Thyroid gland (tissue), 4 donors: ENCODE measurements around the gene HOXC9. TPM values are rescaled to one million over a fixed set of nuclear protein-coding genes. Genes with fewer than 3 reads are reported as not detected.

ENCODE experiments used
- DNase-seq, 2 donors: peaks; one replicate each; pipeline ENCODE4 v3.0.0-alpha.2; 2019
- H3K27ac ChIP-seq, 3 donors: fragments of 200-600 bp; sonication (generic); 1 replicate in 2 of 3; 2 replicates in 1 of 3; pipeline ENCODE4 v1.5.1; 2016 to 2019; ENCODE audit warnings: mild to moderate bottlenecking in 1 of 3, moderate library complexity in 1 of 3
- H3K27me3 ChIP-seq: fragments of 200-600 bp; sonication (generic); one replicate; pipeline ENCODE4 v1.5.1; 2019
- H3K36me3 ChIP-seq, 2 donors: fragments of 200-600 bp; sonication (generic); one replicate each; pipeline ENCODE4 v1.5.1; 2016 to 2019
- H3K4me1 ChIP-seq, 2 donors: fragments of 200-600 bp; sonication (generic); one replicate each; pipeline ENCODE4 v1.5.1; 2017 to 2019
- H3K4me3 ChIP-seq, 3 donors: fragments of 200-600 bp; sonication (generic); replicated peaks in 1 of 3; 1 replicate in 2 of 3; 2 replicates in 1 of 3; pipeline ENCODE4 v1.5.1; 2016; ENCODE audit warnings: mild to moderate bottlenecking in 1 of 3
- H3K9me3 ChIP-seq: fragments of 200-600 bp; sonication (generic); one replicate; pipeline ENCODE4 v1.5.1; 2017
- CTCF ChIP-seq, 6 experiments: fragments of 200-600 bp in 3 of 6; fragments of 450-650 bp in 3 of 6; sonication (generic) in 3 of 6; IDR thresholded peaks; one replicate each; pipeline ENCODE4 v1.5.1; 2016 to 2019; ENCODE audit warnings: antibody characterized with exemption in 6 of 6, mild to moderate bottlenecking in 2 of 6, inconsistent platforms in 1 of 6, moderate library complexity in 1 of 6
- POLR2A ChIP-seq, 2 donors: fragments of 450-650 bp; IDR thresholded peaks; one replicate each; pipeline ENCODE4 v1.6.1; 2017; ENCODE audit warnings: antibody characterized with exemption in 2 of 2, mild to moderate bottlenecking in 2 of 2, moderate library complexity in 1 of 2
- WGBS, 2 donors: methylation state at CpG; one replicate each; pipeline ENCODE4 v1.1.5; 2017; 5-methylcytosine and 5-hydroxymethylcytosine counted together
- intact Hi-C: fragments of 100-400 bp; cut with DNase I; formaldehyde crosslinking; loops from one replicate; pipeline ENCODE4 v1.15.1; 2023
- total RNA-seq, 4 donors: library from RNA; depleted of rRNA; stranded (reverse); fragments of >200 nt; gene quantifications; one replicate each; pipeline ENCODE4 v1.2.3, GENCODE V29; 2016

Gene HOXC9
- total RNA-seq, 4 donors from 2014 or later = 0.22 to 0.27 TPM; not detected in 2

DNA sequence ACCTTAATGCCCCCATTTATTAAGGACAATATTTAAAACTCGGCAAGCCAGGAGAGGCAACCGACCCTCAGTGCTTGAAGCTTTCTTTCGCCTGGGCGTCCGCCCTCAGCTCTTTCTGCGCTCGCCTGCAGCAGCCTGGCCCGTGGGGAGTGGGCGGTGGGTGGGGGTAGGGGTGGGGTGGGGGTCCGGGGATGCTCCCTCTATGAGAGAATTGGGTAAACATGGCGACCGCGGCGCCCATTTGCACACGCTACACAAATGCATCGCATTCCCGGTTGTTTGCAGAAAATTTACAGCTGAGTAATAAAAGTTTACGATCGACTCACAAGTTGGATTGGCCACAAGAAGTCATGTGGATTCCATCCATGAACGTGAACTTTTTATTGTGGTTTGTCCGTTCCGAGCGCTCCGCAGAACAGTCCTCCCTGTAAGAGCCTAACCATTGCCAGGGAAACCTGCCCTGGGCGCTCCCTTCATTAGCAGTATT, 16.6 kb downstream of the HOXC9 start:
- no peak overlapping the region for H3K4me3 ChIP-seq
- intact Hi-C loops = no loop called here
- H3K27ac ChIP-seq = no peak overlapping the region
- no peaks in the 10 kb centered on the region for H3K9me3 ChIP-seq
- H3K27me3 ChIP-seq = peaks cover 79% of the 10 kb centered on the region
- peaks cover 6 to 31% of the 10 kb centered on the region in 2 donors for H3K4me1 ChIP-seq
- H3K36me3 ChIP-seq = no peaks in the 10 kb centered on the region
- 5 to 8% methylated on average over 24 to 25 of the region's 25 CpGs for WGBS, 2 donors
- TF ChIP-seq POLR2A (IDR thresholded peaks at IDR 0.05) (no peak), CTCF (IDR thresholded peaks at IDR 0.05) (no peak)
- no peak for DNase-seq

- WGBS, 2 donors = 3 to 5% methylated on average over 24 of the region's 24 CpGs
- DNase-seq = no peak
- intact Hi-C loops = no loop called here
- Histone ChIP-seq H3K9me3 (no peaks in the 10 kb centered on the region), H3K27me3 (peaks cover 77% of the 10 kb centered on the region), H3K36me3 (no peaks in the 10 kb centered on the region), H3K27ac (no peak overlapping the region), H3K4me1 (peaks cover 6 to 31% of the 10 kb centered on the region in 2 donors), H3K4me3 (peak overlapping the region in 1 of 3 donors; percentile 20)
- TF ChIP-seq CTCF (IDR thresholded peaks at IDR 0.05) (no peak), POLR2A (IDR thresholded peaks at IDR 0.05) (no peak)
Observed at GRCh38 chr12:54017027-54017788, 17.2 kb downstream of the HOXC9 start.

DNA sequence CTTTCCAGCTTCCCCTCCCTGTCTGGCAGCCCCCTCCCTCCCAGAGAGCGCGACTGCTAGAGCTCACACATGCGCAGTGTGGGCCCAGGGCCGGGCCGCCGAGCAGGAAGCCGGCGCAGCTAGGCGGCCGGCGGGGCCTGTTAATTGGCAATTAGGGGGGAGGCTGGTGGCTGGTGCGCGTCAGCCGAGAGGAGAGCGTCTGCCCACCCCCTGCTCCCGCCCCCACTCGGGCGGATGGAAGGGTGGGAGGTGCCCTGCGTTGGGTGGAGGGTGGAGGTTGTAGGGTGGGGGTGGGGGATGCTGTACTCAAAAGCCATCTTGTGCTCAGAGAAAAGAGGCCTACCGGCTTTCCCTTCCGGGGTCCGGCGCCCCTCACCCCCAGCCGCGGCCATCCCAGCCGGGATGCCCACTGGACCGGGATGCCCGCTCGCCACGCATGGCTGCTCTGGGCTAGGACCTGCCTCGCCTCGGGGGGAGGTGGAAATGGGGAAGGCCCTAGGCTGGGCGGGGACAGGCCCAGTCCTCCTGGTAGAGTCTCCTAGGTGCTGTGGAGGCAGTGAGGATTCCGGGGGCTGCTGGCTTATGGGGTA, 18.0 kb downstream of the HOXC9 start:
- intact Hi-C loops = no loop called here
- no peak for TF ChIP-seq CTCF (IDR thresholded peaks at IDR 0.05)
- no peak for TF ChIP-seq POLR2A (IDR thresholded peaks at IDR 0.05)
- Histone ChIP-seq H3K36me3 (no peaks in the 10 kb centered on the region), H3K27me3 (peaks cover 76% of the 10 kb centered on the region), H3K27ac (no peak overlapping the region), H3K4me3 (peak overlapping the region in 1 of 3 donors; percentile 20), H3K9me3 (no peaks in the 10 kb centered on the region), H3K4me1 (peaks cover 6 to 31% of the 10 kb centered on the region in 2 donors)
- 0% methylated on average over 2 to 7 of the region's 34 CpGs for WGBS, 2 donors
- peak; percentile 34 to 39 for DNase-seq

DNA sequence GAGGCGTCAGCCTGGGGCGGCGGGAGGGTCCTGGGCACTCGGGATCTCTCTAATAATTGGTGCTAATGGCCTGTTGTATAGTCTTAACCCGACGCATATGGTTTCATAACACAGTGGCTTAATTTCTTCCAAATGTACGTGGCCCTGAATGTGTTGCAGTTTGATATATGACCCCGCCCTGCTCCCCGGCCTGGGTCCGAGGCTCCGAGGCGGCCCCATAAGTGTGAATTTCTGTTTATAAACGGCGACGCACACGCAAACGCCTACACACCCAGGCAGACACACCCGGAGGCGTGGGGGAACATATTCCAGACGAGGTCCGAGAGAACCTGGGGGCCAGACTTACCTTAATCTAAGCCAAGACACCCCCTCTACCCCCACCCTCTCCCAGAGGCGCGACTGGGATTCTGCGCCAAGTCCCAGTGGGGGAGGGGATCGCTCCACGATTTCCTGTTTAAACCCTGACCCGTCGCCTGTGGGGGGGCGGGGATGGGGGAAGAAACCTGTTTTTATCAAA, 18.6 kb downstream of the HOXC9 start:
- Histone ChIP-seq H3K36me3 (no peaks in the 10 kb centered on the region), H3K27me3 (peaks cover 76% of the 10 kb centered on the region), H3K27ac (no peak overlapping the region), H3K4me1 (peaks cover 6 to 31% of the 10 kb centered on the region in 2 donors), H3K9me3 (no peaks in the 10 kb centered on the region), H3K4me3 (peak overlapping the region in 1 of 3 donors; percentile 20)
- no peak for DNase-seq
- TF ChIP-seq CTCF (IDR thresholded peaks at IDR 0.05) = no peak
- TF ChIP-seq POLR2A (IDR thresholded peaks at IDR 0.05) = no peak
- 26 to 28% methylated on average over 23 to 29 of the region's 29 CpGs for WGBS, 2 donors
- intact Hi-C loops = no loop called here
